Tibial nerve (tissue), 4 donors: ENCODE data around the gene AUTS2.

Experiments used
- CTCF ChIP-seq, 5 experiments: fragments of 200-600 bp in 3 of 5; fragments of 450-650 bp in 2 of 5; sonication (generic) in 3 of 5; IDR thresholded peaks; one replicate each; pipeline ENCODE4 v1.5.1; 2016 to 2019; ENCODE audit warnings: antibody characterized with exemption in 5 of 5, mild to moderate bottlenecking in 3 of 5, moderate library complexity in 2 of 5
- EP300 ChIP-seq, 2 donors: sonication (generic); formaldehyde crosslinking; IDR thresholded peaks; one replicate each; pipeline ENCODE4 v1.6.1; 2017; ENCODE audit warnings: antibody characterized with exemption in 2 of 2, mild to moderate bottlenecking in 1 of 2
- POLR2A ChIP-seq, 2 donors: fragments of 450-650 bp; IDR thresholded peaks; one replicate each; pipeline ENCODE4 v1.6.1; 2017; ENCODE audit warnings: antibody characterized with exemption in 2 of 2, mild to moderate bottlenecking in 2 of 2, moderate library complexity in 2 of 2

- TF ChIP-seq EP300 (IDR thresholded peaks at IDR 0.05) (no peak), CTCF (IDR thresholded peaks at IDR 0.05) (no peak), POLR2A (IDR thresholded peaks at IDR 0.05) (no peak)
Measured at GRCh38 chr7:70322856-70323255, 724.6 kb downstream of the AUTS2 start.
